ENCODE measurements around the gene RSPO3. TPM values are rescaled to one million over a fixed set of nuclear protein-coding genes. Genes with fewer than 3 reads are reported as not detected.

RSPO3 gene
- total RNA-seq, 1 experiment from 2014 or later: not detected

DNA sequence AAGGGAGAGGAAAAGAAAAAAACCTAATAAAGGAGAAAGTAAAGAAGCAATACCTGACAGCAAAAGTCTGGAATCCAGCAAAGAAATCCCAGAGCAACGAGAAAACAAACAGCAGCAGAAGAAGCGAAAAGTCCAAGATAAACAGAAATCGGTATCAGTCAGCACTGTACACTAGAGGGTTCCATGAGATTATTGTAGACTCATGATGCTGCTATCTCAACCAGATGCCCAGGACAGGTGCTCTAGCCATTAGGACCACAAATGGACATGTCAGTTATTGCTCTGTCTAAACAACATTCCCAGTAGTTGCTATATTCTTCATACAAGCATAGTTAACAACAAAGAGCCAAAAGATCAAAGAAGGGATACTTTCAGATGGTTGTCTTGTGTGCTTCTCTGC is 77.4 kb downstream of the RSPO3 start:
- H3K4me1 ChIP-seq (ENCODE audit: control insufficient read depth in 1 of 2, insufficient read depth in 2 of 2, low read length in 2 of 2): no peaks in the 10 kb centered on the region
- no peak overlapping the region for H3K4me3 ChIP-seq (replicated peaks in 1 of 2; ENCODE audit: low read depth in 1 of 2, low read length in 2 of 2)
- TF ChIP-seq RAD21 (IDR thresholded peaks at IDR 0.05; ENCODE audit: low read depth) (no peak), POLR2A (IDR thresholded peaks at IDR 0.05; ENCODE audit: borderline replicate concordance, extremely low read depth, insufficient read depth, insufficient read length) (no peak), SIN3A (IDR thresholded peaks at IDR 0.05; ENCODE audit: low read depth) (no peak), TCF7L2 (IDR thresholded peaks at IDR 0.05; ENCODE audit: borderline replicate concordance, extremely low read depth, insufficient read depth, insufficient read length) (no peak)
- no peaks in the 10 kb centered on the region for H3K27me3 ChIP-seq (ENCODE audit: insufficient read depth, low read length)
- H3K9me3 ChIP-seq (ENCODE audit: control insufficient read depth in 1 of 2, insufficient read depth in 1 of 2, low read depth in 1 of 2, low read length in 2 of 2): no peaks in the 10 kb centered on the region
- H3K79me2 ChIP-seq (ENCODE audit: insufficient read depth, low read length): no peaks in the 10 kb centered on the region
- no peak overlapping the region for H2AFZ ChIP-seq (ENCODE audit: low read depth, low read length, poor library complexity, severe bottlenecking)
- H3K36me3 ChIP-seq (ENCODE audit: control insufficient read depth in 1 of 2, insufficient read depth in 2 of 2, low read length in 2 of 2): no peaks in the 10 kb centered on the region
- H3K9ac ChIP-seq (ENCODE audit: low read length): no peak overlapping the region
- DNase-seq (ENCODE audit: low read depth, low spot score) (no peak), ATAC-seq (no peak)
- no TSS peak for BruUV-seq (replicated peaks)
- POLR2A ChIA-PET: no interaction called here
- H3K27ac ChIP-seq (ENCODE audit: low read depth, low read length): no peak overlapping the region
- CTCF ChIA-PET: interaction anchor here (1.3 kb wide), 1 partner anchor 9 kb away, joined by 5 read pairs; no protein-coding TSS in a partner anchor
- intact Hi-C loops (cut with micrococcal nuclease): no loop called here
- RAD21 ChIA-PET (ENCODE audit: low non-redundant PET in 1 of 2, low total read pairs in 2 of 2, uncharacterized antibody in 2 of 2, unreplicated experiment in 2 of 2): no interaction called here
- H4K20me1 ChIP-seq (ENCODE audit: insufficient read depth): no peaks in the 10 kb centered on the region
- H3K4me2 ChIP-seq (ENCODE audit: low read length): no peak overlapping the region
- H3K9me2 ChIP-seq (ENCODE audit: insufficient read depth): no peaks in the 10 kb centered on the region

DNA sequence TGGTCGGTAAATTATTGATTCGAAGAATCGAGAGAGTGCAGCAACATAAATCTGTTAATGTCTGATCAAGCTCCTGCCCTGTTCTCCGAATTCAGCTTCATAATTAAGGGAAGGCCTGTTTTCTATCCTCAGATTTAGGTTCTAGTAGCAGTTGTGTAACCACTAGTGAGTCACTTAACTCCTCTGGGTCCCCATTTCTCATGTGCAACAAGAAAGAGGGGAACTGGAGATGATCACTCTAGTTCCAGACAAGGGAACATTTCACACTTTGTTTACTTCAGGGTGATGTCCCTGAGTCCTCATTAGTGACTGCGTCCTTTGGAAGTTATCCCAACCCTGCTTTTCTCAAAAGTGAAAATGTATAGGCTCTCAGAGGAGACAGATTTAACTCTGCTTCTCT is 80.1 kb downstream of the RSPO3 start:
- H3K27me3 ChIP-seq (ENCODE audit: insufficient read depth, low read length): no peaks in the 10 kb centered on the region
- no peak for TF ChIP-seq ZNF274 (IDR thresholded peaks at IDR 0.05; ENCODE audit: low read depth, low read length)
- no peak for TF ChIP-seq SP1 (IDR thresholded peaks at IDR 0.05; ENCODE audit: low read depth)
- no peak for TF ChIP-seq SRF (IDR thresholded peaks at IDR 0.05; ENCODE audit: low read depth)
- no peak for TF ChIP-seq JUND (IDR thresholded peaks at IDR 0.05)
- no peak for TF ChIP-seq POLR2AphosphoS5 (IDR thresholded peaks at IDR 0.05; ENCODE audit: low read depth, low read length)
- TF ChIP-seq EZH2 (IDR thresholded peaks at IDR 0.05): no peak
- TF ChIP-seq CEBPB (IDR thresholded peaks at IDR 0.05; ENCODE audit: low read depth): no peak
- TF ChIP-seq, protein P1, sequence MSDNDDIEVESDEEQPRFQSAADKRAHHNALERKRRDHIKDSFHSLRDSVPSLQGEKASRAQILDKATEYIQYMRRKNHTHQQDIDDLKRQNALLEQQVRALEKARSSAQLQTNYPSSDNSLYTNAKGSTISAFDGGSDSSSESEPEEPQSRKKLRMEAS (IDR thresholded peaks at IDR 0.05): no peak
- TF ChIP-seq CBX3 (IDR thresholded peaks at IDR 0.05; ENCODE audit: low read depth): no peak
- TF ChIP-seq ZFX (IDR thresholded peaks at IDR 0.05): no peak
- no peak overlapping the region for H3K9ac ChIP-seq (ENCODE audit: low read length)
- H2AFZ ChIP-seq (ENCODE audit: low read depth, low read length, poor library complexity, severe bottlenecking): no peak overlapping the region
- H4K20me1 ChIP-seq (ENCODE audit: insufficient read depth): no peaks in the 10 kb centered on the region
- CTCF ChIA-PET: no interaction called here
- RAD21 ChIA-PET (ENCODE audit: low non-redundant PET in 1 of 2, low total read pairs in 2 of 2, uncharacterized antibody in 2 of 2, unreplicated experiment in 2 of 2): no interaction called here
- H3K36me3 ChIP-seq (ENCODE audit: control insufficient read depth in 1 of 2, insufficient read depth in 2 of 2, low read length in 2 of 2): no peaks in the 10 kb centered on the region
- H3K79me2 ChIP-seq (ENCODE audit: insufficient read depth, low read length): no peaks in the 10 kb centered on the region
- no peak overlapping the region for H3K4me2 ChIP-seq (ENCODE audit: low read length)
- H3K4me1 ChIP-seq (ENCODE audit: control insufficient read depth in 1 of 2, insufficient read depth in 2 of 2, low read length in 2 of 2): peaks cover 0 to 4% of the 10 kb centered on the region in 2 experiments; a peak in 1 of 4 replicates
- no peaks in the 10 kb centered on the region for H3K9me3 ChIP-seq (ENCODE audit: control insufficient read depth in 1 of 2, insufficient read depth in 1 of 2, low read depth in 1 of 2, low read length in 2 of 2)
- POLR2A ChIA-PET: no interaction called here
- DNase-seq (ENCODE audit: low read depth, low spot score) (no peak), ATAC-seq (no peak)
- BruUV-seq (replicated peaks): no TSS peak
- no peak overlapping the region for H3K4me3 ChIP-seq (replicated peaks in 1 of 2; ENCODE audit: low read depth in 1 of 2, low read length in 2 of 2)
- intact Hi-C loops (cut with micrococcal nuclease): no loop called here
- no peak overlapping the region for H3K27ac ChIP-seq (ENCODE audit: low read depth, low read length)
- H3K9me2 ChIP-seq (ENCODE audit: insufficient read depth): no peaks in the 10 kb centered on the region
